SK-N-SH (cell line): ENCODE measurements around the gene RAD23B. TPM values are rescaled to one million over a fixed set of nuclear protein-coding genes. Genes with fewer than 3 reads are reported as not detected.

Source experiments
- CTCF ChIA-PET: fragments of 300-600, 350-600 bp; formaldehyde crosslinking; extraction: SDS; loops from one replicate; lab custom pipeline; 2021; lab: Yijun Ruan, JAX
- POLR2A ChIA-PET: fragments of 350-600 bp; sonication (Branson Sonifier 250); formaldehyde crosslinking; extraction: SDS; loops from one replicate; lab custom pipeline; 2020; ENCODE audit warnings: antibody characterized with exemption, inconsistent platforms; lab: Yijun Ruan, JAX
- DNase-seq: peaks from one replicate; pipeline ENCODE4 v3.0.0; 2012
- H2AFZ ChIP-seq: fragments of 200-600 bp; sonication (generic); 2 replicates; pipeline ENCODE4 v1.8.1; 2016; ENCODE audit warnings: antibody characterized with exemption, mild to moderate bottlenecking, low read depth
- H3F3A ChIP-seq: fragments of 200-600 bp; sonication (generic); replicated peaks from 2 replicates; pipeline ENCODE3; 2016; ENCODE audit warnings: antibody characterized with exemption, mild to moderate bottlenecking; ENCODE audit not compliant: insufficient read depth
- H3K27ac ChIP-seq, 2 experiments: fragments of 200-500 bp in 1 of 2; fragments of 200-600 bp in 1 of 2; sonication (Bioruptor generic) in 1 of 2; sonication (generic), shearing (Covaris generic) in 1 of 2; 2 replicates each; pipeline versions ENCODE4 v1.5.1 to v1.6.1; 2014 to 2016; ENCODE audit warnings: low read depth in 2 of 2, inconsistent platforms in 1 of 2, low read length in 1 of 2, mild to moderate bottlenecking in 1 of 2, mixed read lengths in 1 of 2
- H3K27me3 ChIP-seq: fragments of 200-600 bp; sonication (generic), shearing (Covaris generic); 2 replicates; pipeline ENCODE4 v1.6.1; 2016; ENCODE audit warnings: mixed run types; ENCODE audit not compliant: insufficient read depth
- H3K36me3 ChIP-seq, 2 experiments: fragments of 200-500 bp in 1 of 2; fragments of 200-600 bp in 1 of 2; sonication (Bioruptor generic) in 1 of 2; sonication (generic) in 1 of 2; replicated peaks in 1 of 2; 2 replicates each; pipeline versions ENCODE3 to v1.5.1; 2014 to 2016; ENCODE audit warnings: low read length in 1 of 2, mild to moderate bottlenecking in 1 of 2; ENCODE audit not compliant: insufficient read depth in 2 of 2, control insufficient read depth in 1 of 2
- H3K4me1 ChIP-seq, 2 experiments: fragments of 200-500 bp in 1 of 2; fragments of 200-600 bp in 1 of 2; sonication (Bioruptor generic) in 1 of 2; sonication (generic), shearing (Covaris generic) in 1 of 2; 2 replicates each; pipeline versions ENCODE4 v1.5.1 to v1.6.1; 2014 to 2016; ENCODE audit warnings: low read depth in 1 of 2, low read length in 1 of 2, mixed run types in 1 of 2; ENCODE audit not compliant: insufficient read depth in 2 of 2, control insufficient read depth in 1 of 2
- H3K4me2 ChIP-seq: fragments of 200-600 bp; sonication (generic), shearing (Covaris generic); 2 replicates; pipeline ENCODE4 v1.6.1; 2017; ENCODE audit warnings: mixed run types
- H3K4me3 ChIP-seq, 2 experiments: fragments of 200-500 bp in 1 of 2; fragments of 200-600 bp in 1 of 2; sonication (Bioruptor generic) in 1 of 2; sonication (generic), shearing (Covaris generic) in 1 of 2; 2 replicates each; pipeline versions ENCODE4 v1.5.1 to v1.8.1; 2014 to 2016; ENCODE audit warnings: low read depth in 2 of 2, inconsistent platforms in 1 of 2, low read length in 1 of 2, mild to moderate bottlenecking in 1 of 2, mixed read lengths in 1 of 2, moderate library complexity in 1 of 2
- H3K79me2 ChIP-seq: fragments of 200-600 bp; sonication (generic); 2 replicates; pipeline ENCODE4 v1.8.1; 2017; ENCODE audit warnings: mild to moderate bottlenecking; ENCODE audit not compliant: insufficient read depth
- H3K9ac ChIP-seq: fragments of 200-600 bp; sonication (generic); 2 replicates; pipeline ENCODE4 v1.6.1; 2017; ENCODE audit warnings: mixed run types
- H3K9me2 ChIP-seq: fragments of 200-600 bp; sonication (generic); 2 replicates; pipeline ENCODE4 v1.6.1; 2017; ENCODE audit warnings: mixed run types
- H3K9me3 ChIP-seq: fragments of 200-600 bp; sonication (generic); 2 replicates; pipeline ENCODE4 v1.6.1; 2017; ENCODE audit warnings: mixed run types, mild to moderate bottlenecking, moderate library complexity
- H4K20me1 ChIP-seq: fragments of 200-600 bp; sonication (generic); 2 replicates; pipeline ENCODE4 v1.6.1; 2017; ENCODE audit warnings: mild to moderate bottlenecking, mixed run types; ENCODE audit not compliant: insufficient read depth
- CHD2 ChIP-seq: fragments of 150-350 bp; IDR thresholded peaks from 2 replicates; pipeline ENCODE4 v1.6.1; 2018; ENCODE audit warnings: low read length; ENCODE audit not compliant: partially characterized antibody
- ELF1 ChIP-seq: IDR thresholded peaks from 2 replicates; pipeline ENCODE4 v1.4.0; 2012
- EZH2phosphoT487 ChIP-seq: fragments of 200-600 bp; sonication (generic); IDR thresholded peaks from 2 replicates; pipeline ENCODE4 v1.6.1; 2017; ENCODE audit warnings: low read depth, mixed run types, mild to moderate bottlenecking, antibody characterized with exemption, moderate library complexity, borderline replicate concordance
- FOXJ3 ChIP-seq: sonication (generic); formaldehyde crosslinking; IDR thresholded peaks from 2 replicates; pipeline ENCODE4 v1.5.1; 2020; ENCODE audit warnings: mild to moderate bottlenecking, missing genetic modification reagents
- GATA2 ChIP-seq: sonication (generic); formaldehyde crosslinking; IDR thresholded peaks from 2 replicates; pipeline ENCODE4 v1.5.0; 2020; ENCODE audit warnings: mild to moderate bottlenecking, missing genetic modification reagents
- MAX ChIP-seq: IDR thresholded peaks from 2 replicates; pipeline ENCODE4 v1.4.0; 2012; ENCODE audit warnings: low read depth
- MEF2A ChIP-seq: IDR thresholded peaks from 2 replicates; pipeline ENCODE4 v1.4.0; 2012; ENCODE audit warnings: low read depth, borderline replicate concordance
- MXI1 ChIP-seq: IDR thresholded peaks from 2 replicates; pipeline ENCODE4 v1.6.1; 2012; ENCODE audit warnings: mild to moderate bottlenecking, low read depth, low read length, improper control_type of control experiment
- POLR2AphosphoS5 ChIP-seq: IDR thresholded peaks from 2 replicates; pipeline ENCODE4 v1.6.1; 2012; ENCODE audit warnings: low read depth, low read length
- RAD21 ChIP-seq: IDR thresholded peaks from 2 replicates; pipeline ENCODE4 v1.6.1; 2012; ENCODE audit warnings: mild to moderate bottlenecking, low read length
- RCOR1 ChIP-seq: fragments of 150-350 bp; IDR thresholded peaks from 2 replicates; pipeline ENCODE4 v1.6.1; 2017; ENCODE audit warnings: antibody characterized with exemption, low read length
- SIN3A ChIP-seq: IDR thresholded peaks from 2 replicates; pipeline ENCODE4 v1.6.1; 2012; ENCODE audit warnings: low read depth, mild to moderate bottlenecking, low read length, moderate library complexity, borderline replicate concordance
- SMC3 ChIP-seq: IDR thresholded peaks from 2 replicates; pipeline ENCODE4 v1.6.1; 2012; ENCODE audit warnings: low read depth, low read length, improper control_type of control experiment
- TAF1 ChIP-seq: IDR thresholded peaks from 2 replicates; pipeline ENCODE4 v1.6.1; 2012; ENCODE audit warnings: low read depth, mild to moderate bottlenecking, low read length, moderate library complexity, borderline replicate concordance
- TEAD4 ChIP-seq: IDR thresholded peaks from 2 replicates; pipeline ENCODE4 v1.4.0; 2012; ENCODE audit warnings: mild to moderate bottlenecking, borderline replicate concordance; ENCODE audit not compliant: insufficient read depth
- ZBTB33 ChIP-seq: IDR thresholded peaks from 2 replicates; pipeline ENCODE4 v1.4.0; 2012; ENCODE audit warnings: low read depth, borderline replicate concordance
- WGBS: methylation state at CpG from one replicate; pipeline ENCODE4 v1.1.6; 2017; ENCODE audit warnings: low lambda C conversion rate; 5-methylcytosine and 5-hydroxymethylcytosine counted together
- polyA plus RNA-seq, 3 experiments: library from polyadenylated mRNA; depleted of rRNA; stranded (reverse); fragments of >200 nt; gene quantifications; 2 replicates each; pipeline ENCODE4 v1.2.3, GENCODE V29; 2012

The RAD23B gene
- polyA plus RNA-seq, 1 of the 3 experiments (the other 2 are of a cell fraction) = 62.9 TPM

GRCh38 chr9:107280543-107280942 lies 2.5 kb upstream of the RAD23B start:
- H3K4me2 ChIP-seq = no peak overlapping the region
- H3K79me2 ChIP-seq = peaks cover 25% of the 10 kb centered on the region
- H2AFZ ChIP-seq = no peak overlapping the region
- H3K9me2 ChIP-seq = no peaks in the 10 kb centered on the region
- DNase-seq = no peak
- WGBS = 87% methylated on average over 3 of the region's 3 CpGs
- no peaks in the 10 kb centered on the region for H3K27me3 ChIP-seq
- no peak overlapping the region for H3K4me3 ChIP-seq
- peaks cover 11% of the 10 kb centered on the region for H3F3A ChIP-seq
- no peak overlapping the region for H3K27ac ChIP-seq
- H4K20me1 ChIP-seq = peaks cover 17% of the 10 kb centered on the region
- ChIA-PET CTCF (no interaction called here), POLR2A (no interaction called here)
- H3K36me3 ChIP-seq = peaks cover 0 to 5% of the 10 kb centered on the region in 2 experiments
- no peak for TF ChIP-seq SMC3
- no peak for TF ChIP-seq MEF2A
- no peak for TF ChIP-seq CHD2
- TF ChIP-seq RAD21 = no peak
- no peak for TF ChIP-seq TAF1
- no peak for TF ChIP-seq MXI1
- no peak for TF ChIP-seq SIN3A
- TF ChIP-seq ELF1 = no peak
- TF ChIP-seq ZBTB33 = no peak
- no peak overlapping the region for H3K9ac ChIP-seq
- H3K9me3 ChIP-seq = no peaks in the 10 kb centered on the region
- peaks cover 8 to 12% of the 10 kb centered on the region in 2 experiments; a peak in 3 of 4 replicates for H3K4me1 ChIP-seq

- Histone ChIP-seq H3K4me3 (no peak overlapping the region), H4K20me1 (peaks cover 24% of the 10 kb centered on the region), H3K9me3 (no peaks in the 10 kb centered on the region), H3F3A (peaks cover 8% of the 10 kb centered on the region), H3K9me2 (no peaks in the 10 kb centered on the region), H3K36me3 (peaks cover 0 to 5% of the 10 kb centered on the region in 2 experiments), H3K4me1 (peaks cover 11 to 17% of the 10 kb centered on the region in 2 experiments; a peak in 2 of 4 replicates), H3K27me3 (no peaks in the 10 kb centered on the region), H3K9ac (no peak overlapping the region), H3K79me2 (peaks cover 31% of the 10 kb centered on the region), H2AFZ (no peak overlapping the region), H3K4me2 (no peak overlapping the region), H3K27ac (no peak overlapping the region)
- ChIA-PET CTCF (interaction anchor here (1.4 kb wide), 1 partner anchor 55 kb away, joined by 3 read pairs; no protein-coding TSS in a partner anchor), POLR2A (no interaction called here)
- TF ChIP-seq TEAD4 = no peak
- no peak for TF ChIP-seq ZBTB33
- no peak for TF ChIP-seq FOXJ3 (CRISPR knock-in tag)
- no peak for TF ChIP-seq ELF1
- TF ChIP-seq SMC3 = no peak
- no peak for TF ChIP-seq POLR2AphosphoS5
- TF ChIP-seq GATA2 (CRISPR knock-in tag) = no peak
- TF ChIP-seq CHD2 = no peak
- TF ChIP-seq EZH2phosphoT487 = no peak
- TF ChIP-seq MAX = no peak
- no peak for TF ChIP-seq RCOR1
- no peak for DNase-seq
- WGBS = 71% methylated on average over 1 of the region's 1 CpG
Observed at GRCh38 chr9:107281184-107281583, 1.9 kb upstream of the RAD23B start.
